ENCODE measurements around the gene APIP. TPM values are rescaled to one million over a fixed set of nuclear protein-coding genes. Genes with fewer than 3 reads are reported as not detected.

The APIP gene, protein sequence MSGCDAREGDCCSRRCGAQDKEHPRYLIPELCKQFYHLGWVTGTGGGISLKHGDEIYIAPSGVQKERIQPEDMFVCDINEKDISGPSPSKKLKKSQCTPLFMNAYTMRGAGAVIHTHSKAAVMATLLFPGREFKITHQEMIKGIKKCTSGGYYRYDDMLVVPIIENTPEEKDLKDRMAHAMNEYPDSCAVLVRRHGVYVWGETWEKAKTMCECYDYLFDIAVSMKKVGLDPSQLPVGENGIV
- 17.2 TPM for polyA plus RNA-seq

DNA sequence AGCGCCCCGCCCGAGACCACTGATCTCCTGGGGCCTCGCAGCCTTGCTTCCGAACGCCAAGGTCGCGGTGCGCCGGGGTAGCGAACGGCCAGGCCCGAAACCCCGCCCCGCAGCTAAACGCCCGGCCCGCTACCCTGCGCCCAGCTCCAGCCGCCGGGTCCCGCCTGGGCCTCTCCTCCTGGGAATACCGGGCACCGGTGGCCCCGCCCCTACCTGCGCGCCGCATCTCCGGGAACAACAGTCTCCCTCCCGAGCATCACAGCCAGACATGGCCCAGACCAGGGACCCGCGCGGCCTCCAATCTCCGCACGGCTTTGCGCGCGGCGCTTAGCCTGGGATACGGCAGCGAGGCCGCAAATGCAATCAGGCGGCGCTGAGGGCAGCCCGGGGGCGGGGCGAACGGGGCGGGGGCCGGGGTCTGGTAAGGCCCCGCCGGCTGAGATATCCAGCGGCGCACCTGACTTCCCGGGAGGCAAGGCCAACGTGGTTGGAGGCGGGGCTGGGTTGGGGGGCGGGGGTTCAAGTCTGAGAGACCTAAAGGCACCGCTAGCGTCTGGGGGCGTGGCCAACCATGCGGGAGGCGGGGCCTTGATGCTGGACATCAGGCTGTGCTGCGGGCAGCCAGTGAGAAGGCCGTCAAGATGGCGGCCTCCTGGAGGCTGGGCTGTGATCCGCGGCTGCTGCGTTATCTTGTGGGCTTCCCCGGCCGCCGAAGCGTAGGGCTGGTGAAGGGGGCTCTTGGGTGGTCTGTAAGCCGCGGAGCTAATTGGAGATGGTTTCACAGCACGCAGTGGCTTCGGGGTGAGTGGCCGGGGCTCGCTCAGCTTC is at the start of gene APIP, which contains the start of gene PDHX:
APIP (minus strand) TSS at position 365 of the 828 bp plus-strand sequence; CDS start at position 270, 95 bp downstream.
PDHX (plus strand) TSS at position 604 of the 828 bp plus-strand sequence; CDS start at position 642, 38 bp downstream.
- Mint-ChIP-seq H3K27ac (peak within 1 kb of the TSS; percentile 82 to 96 (median 91)), H3K4me3 (peak within 1 kb of the TSS; percentile 88 to 98 (median 94)), H3K36me3 (peaks cover 5% of the 10 kb centered on the region), H3K27me3 (no peaks in the 10 kb centered on the region), H3K4me1 (peaks cover 12 to 31% (median 31%) of the 10 kb centered on the region in 3 donors), H3K9me3 (no peaks in the 10 kb centered on the region)

- Mint-ChIP-seq H3K9me3 (no peaks in the 10 kb centered on the region), H3K4me3 (no peak overlapping the region), H3K27me3 (no peaks in the 10 kb centered on the region), H3K27ac (no peak overlapping the region), H3K36me3 (peaks cover 15% of the 10 kb centered on the region), H3K4me1 (peaks cover 0 to 1% (median 0%) of the 10 kb centered on the region in 3 donors)
Observed at GRCh38 chr11:34964610-34965331, 48.6 kb upstream of the APIP start.

DNA sequence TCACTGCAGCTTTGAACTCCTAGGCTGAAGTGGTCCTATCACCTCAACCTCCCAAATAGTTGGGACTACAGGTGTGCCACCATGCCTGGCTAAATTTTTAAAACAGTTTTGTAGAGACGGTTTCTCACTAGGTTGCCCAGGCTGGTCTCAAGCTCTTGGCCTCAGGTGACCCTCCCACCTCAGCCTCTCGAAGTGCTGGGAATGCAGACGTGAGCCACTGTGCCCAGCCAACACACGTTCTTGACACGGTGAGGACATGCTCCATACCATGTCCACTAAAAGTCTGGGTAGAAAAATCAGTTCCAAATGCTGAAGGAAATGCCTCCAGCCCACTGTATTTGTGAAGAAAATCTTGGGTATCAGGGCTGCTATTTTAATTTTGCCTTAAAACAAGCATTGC is 47.2 kb upstream of the APIP start:
- Mint-ChIP-seq H3K4me3 (no peak overlapping the region), H3K27ac (no peak overlapping the region)

DNA sequence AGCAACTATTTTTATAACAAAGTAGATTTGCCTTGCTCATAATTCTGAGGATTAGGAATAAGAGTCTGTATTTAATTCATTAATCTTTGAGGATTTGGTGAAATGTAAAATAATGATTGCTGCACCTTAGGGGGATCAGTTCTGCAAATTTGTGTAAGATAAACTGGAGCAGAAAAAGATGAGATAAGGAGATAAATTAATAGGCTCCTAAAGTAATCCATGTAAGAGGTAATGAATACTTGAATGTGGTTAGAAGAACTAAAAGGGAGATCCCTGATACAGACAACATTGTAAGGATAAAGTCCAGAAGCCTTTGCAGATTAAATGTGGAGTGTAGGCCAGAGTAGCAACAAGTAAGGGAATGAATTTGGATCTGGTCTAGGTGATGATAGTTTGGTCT is 45.9 kb upstream of the APIP start:
- Mint-ChIP-seq H3K27ac (no peak overlapping the region), H3K27me3 (no peaks in the 10 kb centered on the region), H3K4me1 (peaks cover 0 to 3% (median 0%) of the 10 kb centered on the region in 3 donors), H3K9me3 (no peaks in the 10 kb centered on the region), H3K4me3 (no peak overlapping the region), H3K36me3 (peaks cover 13% of the 10 kb centered on the region)

More for the DNA sequence above, 47.2 kb upstream of the APIP start:
- peaks cover 0 to 3% (median 0%) of the 10 kb centered on the region in 3 donors for H3K4me1 Mint-ChIP-seq
- no peaks in the 10 kb centered on the region for H3K27me3 Mint-ChIP-seq
- H3K36me3 Mint-ChIP-seq, result peaks cover 13% of the 10 kb centered on the region
- H3K9me3 Mint-ChIP-seq, result no peaks in the 10 kb centered on the region

GRCh38 chr11:34960277-34960676 is 44.1 kb upstream of the APIP start:
- Mint-ChIP-seq H3K27ac (no peak overlapping the region), H3K4me3 (no peak overlapping the region), H3K9me3 (no peaks in the 10 kb centered on the region), H3K36me3 (peaks cover 7% of the 10 kb centered on the region), H3K4me1 (peaks cover 0 to 3% (median 0%) of the 10 kb centered on the region in 3 donors), H3K27me3 (no peaks in the 10 kb centered on the region)

DNA sequence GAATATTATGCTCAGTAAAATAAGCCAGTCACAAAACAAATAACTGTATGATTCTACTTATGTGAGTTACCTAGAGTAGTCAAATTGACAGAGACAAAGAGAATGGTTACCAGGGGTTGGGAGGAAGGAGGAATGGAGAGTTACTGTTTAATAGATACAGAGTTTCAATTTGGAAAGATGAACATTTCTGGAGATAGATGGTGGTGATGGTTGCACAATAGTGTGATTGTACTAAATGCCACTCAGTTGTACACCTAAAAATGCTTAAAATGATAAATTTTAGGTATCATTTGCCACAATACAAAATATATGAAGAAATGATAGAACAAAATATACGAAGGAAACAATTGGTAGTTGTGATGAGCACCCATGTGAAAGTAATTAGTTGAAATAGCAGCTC is 43.6 kb upstream of the APIP start:
- no peak overlapping the region for H3K4me3 Mint-ChIP-seq
- H3K4me1 Mint-ChIP-seq, result peaks cover 0 to 3% (median 0%) of the 10 kb centered on the region in 3 donors
- H3K9me3 Mint-ChIP-seq, result no peaks in the 10 kb centered on the region
- H3K36me3 Mint-ChIP-seq, result peaks cover 7% of the 10 kb centered on the region
- no peaks in the 10 kb centered on the region for H3K27me3 Mint-ChIP-seq
- H3K27ac Mint-ChIP-seq, result no peak overlapping the region

GRCh38 chr11:34957606-34958005 is 41.4 kb upstream of the APIP start:
- H3K4me1 Mint-ChIP-seq, result peaks cover 0 to 3% (median 0%) of the 10 kb centered on the region in 3 donors
- no peaks in the 10 kb centered on the region for H3K9me3 Mint-ChIP-seq
- no peak overlapping the region for H3K27ac Mint-ChIP-seq
- H3K36me3 Mint-ChIP-seq, result peaks cover 7% of the 10 kb centered on the region
- H3K4me3 Mint-ChIP-seq, result no peak overlapping the region
- no peaks in the 10 kb centered on the region for H3K27me3 Mint-ChIP-seq

- Mint-ChIP-seq H3K4me1 (peaks cover 0 to 3% (median 0%) of the 10 kb centered on the region in 3 donors), H3K27ac (no peak overlapping the region)
Observed at GRCh38 chr11:34957206-34957605, 41.0 kb upstream of the APIP start.

GRCh38 chr11:34953955-34954354 is 37.8 kb upstream of the APIP start:
- no peaks in the 10 kb centered on the region for H3K9me3 Mint-ChIP-seq
- no peaks in the 10 kb centered on the region for H3K27me3 Mint-ChIP-seq
- H3K4me3 Mint-ChIP-seq, result no peak overlapping the region
- peaks cover 4% of the 10 kb centered on the region for H3K36me3 Mint-ChIP-seq
- no peaks in the 10 kb centered on the region for H3K4me1 Mint-ChIP-seq
- H3K27ac Mint-ChIP-seq, result no peak overlapping the region

More at GRCh38 chr11:34957206-34957605, 41.0 kb upstream of the APIP start:
- Mint-ChIP-seq H3K27me3 (no peaks in the 10 kb centered on the region), H3K4me3 (no peak overlapping the region), H3K36me3 (peaks cover 6% of the 10 kb centered on the region), H3K9me3 (no peaks in the 10 kb centered on the region)

GRCh38 chr11:34948696-34949095 is 32.5 kb upstream of the APIP start:
- peaks cover 0 to 5% (median 3%) of the 10 kb centered on the region in 3 donors for H3K9me3 Mint-ChIP-seq
- H3K27me3 Mint-ChIP-seq, result no peaks in the 10 kb centered on the region
- no peaks in the 10 kb centered on the region for H3K4me1 Mint-ChIP-seq
- no peak overlapping the region for H3K27ac Mint-ChIP-seq
- no peak overlapping the region for H3K4me3 Mint-ChIP-seq
- peaks cover 14% of the 10 kb centered on the region for H3K36me3 Mint-ChIP-seq

GRCh38 chr11:34944692-34945091 is 28.5 kb upstream of the APIP start:
- Mint-ChIP-seq H3K27me3 (no peaks in the 10 kb centered on the region), H3K27ac (peak overlapping the region in 1 of 3 donors; percentile 20), H3K4me3 (no peak overlapping the region), H3K4me1 (peaks cover 7 to 11% (median 10%) of the 10 kb centered on the region in 3 donors), H3K36me3 (peaks cover 17% of the 10 kb centered on the region), H3K9me3 (peaks cover 0 to 5% (median 3%) of the 10 kb centered on the region in 3 donors)

GRCh38 chr11:34941688-34942087 is 25.5 kb upstream of the APIP start:
- Mint-ChIP-seq H3K4me3 (no peak overlapping the region), H3K4me1 (peaks cover 8 to 11% (median 11%) of the 10 kb centered on the region in 3 donors), H3K27ac (no peak overlapping the region), H3K9me3 (peaks cover 0 to 5% (median 3%) of the 10 kb centered on the region in 3 donors), H3K36me3 (peaks cover 8% of the 10 kb centered on the region), H3K27me3 (no peaks in the 10 kb centered on the region)

DNA sequence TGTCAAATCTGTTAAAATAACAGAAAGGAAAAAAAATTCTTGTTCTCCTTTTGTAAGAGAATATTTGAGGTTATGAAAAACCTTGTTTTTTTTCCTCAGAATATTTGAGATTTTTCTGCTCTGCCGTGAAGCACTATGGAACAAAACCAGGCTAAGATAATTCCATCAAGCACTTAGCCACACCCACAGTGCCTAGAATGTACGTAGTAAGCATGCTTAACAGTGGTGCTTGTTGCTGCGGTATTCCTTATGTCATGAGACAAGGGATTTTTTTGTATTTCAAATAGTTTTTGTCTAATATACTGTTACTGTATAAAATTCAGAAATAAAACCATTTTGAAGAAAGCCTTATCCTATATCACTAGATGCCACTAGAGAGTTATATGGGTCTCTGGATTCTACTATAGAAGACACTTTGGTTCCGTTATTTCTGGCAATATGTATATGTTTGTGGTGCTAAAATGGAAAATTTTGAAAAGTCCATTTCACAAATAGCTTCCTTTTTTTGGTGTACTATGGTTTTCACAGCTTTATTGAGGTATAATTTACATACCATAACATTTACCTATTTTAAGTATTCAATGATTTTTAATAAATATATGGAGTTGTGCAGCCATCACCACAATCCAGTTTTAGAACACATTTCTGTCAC is 24.0 kb upstream of the APIP start:
- no peaks in the 10 kb centered on the region for H3K27me3 Mint-ChIP-seq
- H3K4me1 Mint-ChIP-seq, result peaks cover 11% of the 10 kb centered on the region in 3 donors
- no peak overlapping the region for H3K4me3 Mint-ChIP-seq
- H3K9me3 Mint-ChIP-seq, result peaks cover 0 to 5% (median 3%) of the 10 kb centered on the region in 3 donors
- H3K36me3 Mint-ChIP-seq, result peaks cover 13% of the 10 kb centered on the region
- H3K27ac Mint-ChIP-seq, result no peak overlapping the region

- Mint-ChIP-seq H3K9me3 (no peaks in the 10 kb centered on the region), H3K36me3 (peaks cover 10% of the 10 kb centered on the region), H3K4me3 (no peak overlapping the region), H3K27me3 (no peaks in the 10 kb centered on the region), H3K27ac (peak overlapping the region in 1 of 3 donors; percentile 3), H3K4me1 (peaks cover 11% of the 10 kb centered on the region in 3 donors)
Observed at GRCh38 chr11:34938611-34939010, 22.4 kb upstream of the APIP start.

All from IgD-negative memory B cell (primary cell).